ENCODE results near the gene ZCRB1.
"Not testable (repeated sequence)": the region's sequence is repeated elsewhere in the genome, so short reads cannot be mapped to it uniquely, and the experiment has no call there.

The ZCRB1 gene

DNA sequence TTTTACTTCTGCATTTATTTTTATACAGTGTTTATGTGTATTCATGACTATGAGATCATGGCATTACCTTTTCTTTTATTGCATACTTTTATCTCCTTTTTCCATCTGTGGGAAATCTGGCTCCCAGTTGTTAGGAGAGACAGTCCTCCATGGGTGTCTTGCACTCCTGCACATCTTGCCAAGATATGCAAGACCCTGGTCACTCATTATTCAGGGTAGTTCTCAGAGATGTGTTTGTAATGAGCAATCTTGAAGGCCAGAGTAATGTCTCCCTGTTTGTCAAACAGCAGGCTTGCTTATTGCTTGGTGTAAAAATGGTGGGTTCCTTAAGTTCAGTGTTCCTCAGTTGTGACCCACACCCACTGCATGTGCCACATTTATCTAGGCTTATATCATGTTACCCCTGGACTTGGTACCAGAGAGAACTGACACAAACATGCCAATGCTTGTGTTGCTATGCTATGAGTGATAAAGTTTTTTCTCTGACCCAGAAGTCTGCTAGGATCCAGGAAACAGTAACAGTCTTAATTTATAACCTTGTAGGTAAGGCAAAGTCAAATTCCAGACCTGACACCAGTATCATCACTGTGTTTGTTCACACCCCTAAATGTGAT is 36.9 kb upstream of the ZCRB1 start:
- Histone ChIP-seq H3K36me3 (ENCODE audit: insufficient read depth, insufficient read length, low read length) (peaks cover 18% of the 10 kb centered on the region), H3K4me1 (ENCODE audit: insufficient read depth, insufficient read length) (no peaks in the 10 kb centered on the region), H3K9me3 (ENCODE audit: insufficient read depth, low read length) (no peaks in the 10 kb centered on the region), H3K4me3 (ENCODE audit: insufficient read length, low read depth) (no peak overlapping the region), H3K27me3 (ENCODE audit: insufficient read depth, insufficient read length) (no peaks in the 10 kb centered on the region), H3K9ac (ENCODE audit: insufficient read length, low read depth) (no peak overlapping the region)
- no peak for DNase-seq (ENCODE audit: low read depth, low spot score)
- TF ChIP-seq ZNF274 (IDR thresholded peaks at IDR 0.05; ENCODE audit: low read depth, low read length) (no peak), SUZ12 (IDR thresholded peaks at IDR 0.05; ENCODE audit: extremely low read depth, insufficient read depth, insufficient read length) (no peak), YY1 (IDR thresholded peaks at IDR 0.05; ENCODE audit: insufficient read depth, insufficient read length) (no peak)

DNA sequence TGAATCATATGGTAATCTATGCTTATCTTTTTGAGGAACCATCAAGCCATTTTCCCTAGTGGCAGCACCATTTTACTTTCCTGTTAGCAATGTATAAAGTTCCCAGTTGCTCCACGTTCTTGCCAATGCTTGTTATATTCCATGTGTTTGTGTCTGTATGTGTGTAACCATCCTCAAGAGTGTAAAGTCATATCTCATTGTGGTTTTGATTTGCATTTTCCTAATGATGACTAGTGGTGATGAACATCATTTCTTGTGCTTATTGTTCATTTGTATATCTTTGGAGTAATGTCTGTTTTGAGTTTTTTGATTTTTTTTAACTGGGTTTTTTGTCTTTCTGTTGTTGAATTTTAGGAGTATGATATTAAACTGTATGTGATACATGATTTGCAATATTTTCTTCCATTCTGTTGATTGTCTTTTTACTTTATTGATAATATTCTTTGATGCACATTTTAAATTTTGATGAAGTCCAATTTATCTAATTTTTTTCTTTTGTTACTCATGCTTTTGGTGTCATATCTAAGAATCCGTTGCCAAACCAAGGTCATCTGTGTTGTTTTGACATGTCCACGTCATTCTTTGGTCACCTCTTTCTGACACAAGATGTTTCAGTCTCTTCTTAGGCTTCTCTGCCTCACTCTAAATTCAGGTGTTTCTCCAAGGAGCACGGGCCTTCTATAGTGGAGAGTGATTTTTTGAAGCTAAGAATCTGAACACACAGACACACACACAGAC is 36.2 kb upstream of the ZCRB1 start:
- Histone ChIP-seq H3K36me3 (ENCODE audit: insufficient read depth, insufficient read length, low read length) (peaks cover 21% of the 10 kb centered on the region), H3K9me3 (ENCODE audit: insufficient read depth, low read length) (no peaks in the 10 kb centered on the region), H3K9ac (ENCODE audit: insufficient read length, low read depth) (no peak overlapping the region), H3K4me1 (ENCODE audit: insufficient read depth, insufficient read length) (no peaks in the 10 kb centered on the region), H3K4me3 (ENCODE audit: insufficient read length, low read depth) (no peak overlapping the region), H3K27me3 (ENCODE audit: insufficient read depth, insufficient read length) (no peaks in the 10 kb centered on the region)
- no peak for DNase-seq (ENCODE audit: low read depth, low spot score)
- no peak for TF ChIP-seq YY1 (IDR thresholded peaks at IDR 0.05; ENCODE audit: insufficient read depth, insufficient read length)
- no peak for TF ChIP-seq ZNF274 (IDR thresholded peaks at IDR 0.05; ENCODE audit: low read depth, low read length)
- no peak for TF ChIP-seq SUZ12 (IDR thresholded peaks at IDR 0.05; ENCODE audit: extremely low read depth, insufficient read depth, insufficient read length)

DNA sequence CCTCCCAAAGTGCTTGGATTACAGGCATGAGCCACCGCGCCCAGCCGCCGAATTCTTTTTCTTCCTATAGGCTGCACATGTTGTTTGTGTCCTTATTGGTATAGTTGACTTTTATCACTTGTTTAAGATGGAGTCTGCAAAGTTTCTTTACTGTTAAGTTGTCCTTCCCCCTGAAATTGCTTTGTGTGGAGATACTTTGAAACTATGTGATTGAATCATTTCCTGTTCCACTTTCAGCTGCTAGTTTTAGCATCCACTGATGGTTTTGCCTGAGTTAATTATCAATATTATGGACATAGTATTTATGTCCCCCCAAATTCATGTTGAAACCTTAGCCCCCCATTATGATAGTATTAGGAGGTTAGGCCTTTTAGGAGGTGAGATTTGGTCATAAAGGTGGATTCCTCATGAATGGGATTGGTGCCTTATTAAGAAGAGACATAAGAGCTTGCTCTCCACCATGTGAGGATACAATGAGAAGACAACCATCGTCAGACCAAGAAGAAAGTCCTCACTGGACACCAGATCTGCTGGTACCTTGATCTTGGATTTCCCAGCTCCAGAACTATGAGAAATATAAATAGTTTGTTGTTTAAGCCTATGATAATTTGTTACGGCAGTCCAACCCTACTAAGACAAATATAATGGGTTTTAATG is 35.0 kb upstream of the ZCRB1 start:
- no peak for DNase-seq (ENCODE audit: low read depth, low spot score)
- no peak overlapping the region for H3K9ac ChIP-seq (ENCODE audit: insufficient read length, low read depth)
- no peaks in the 10 kb centered on the region for H3K9me3 ChIP-seq (ENCODE audit: insufficient read depth, low read length)
- H3K36me3 ChIP-seq (ENCODE audit: insufficient read depth, insufficient read length, low read length): peaks cover 28% of the 10 kb centered on the region
- H3K27me3 ChIP-seq (ENCODE audit: insufficient read depth, insufficient read length): no peaks in the 10 kb centered on the region
- TF ChIP-seq YY1 (IDR thresholded peaks at IDR 0.05; ENCODE audit: insufficient read depth, insufficient read length): no peak
- no peak for TF ChIP-seq ZNF274 (IDR thresholded peaks at IDR 0.05; ENCODE audit: low read depth, low read length)
- no peak for TF ChIP-seq SUZ12 (IDR thresholded peaks at IDR 0.05; ENCODE audit: extremely low read depth, insufficient read depth, insufficient read length)
- no peak overlapping the region for H3K4me3 ChIP-seq (ENCODE audit: insufficient read length, low read depth)
- no peaks in the 10 kb centered on the region for H3K4me1 ChIP-seq (ENCODE audit: insufficient read depth, insufficient read length)

DNA sequence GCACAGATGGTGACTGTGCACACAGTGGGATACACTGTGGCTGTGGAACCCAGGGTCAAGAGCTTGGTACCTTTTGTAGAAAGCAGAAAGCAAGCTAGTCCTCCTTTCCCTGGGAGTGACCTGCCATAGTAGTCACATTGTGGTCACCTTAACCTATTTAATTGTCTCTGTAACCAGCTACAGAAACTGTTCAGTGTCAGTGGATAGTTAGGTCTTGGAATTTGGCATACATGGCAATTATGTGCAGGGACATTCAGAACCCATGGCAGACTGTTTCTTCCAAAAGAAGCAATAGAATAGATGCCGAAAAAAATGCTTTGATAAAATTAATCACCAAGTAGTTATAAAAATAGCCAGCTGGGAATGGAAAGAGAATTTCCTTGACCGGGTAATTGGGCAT is 30.4 kb upstream of the ZCRB1 start:
- no peak for DNase-seq (ENCODE audit: low read depth, low spot score)
- H3K9me3 ChIP-seq (ENCODE audit: insufficient read depth, low read length): 0 out of 2 replicates have a peak, but pooled peaks cover 5% of the 10 kb centered on the region
- no peak overlapping the region for H3K4me3 ChIP-seq (ENCODE audit: insufficient read length, low read depth)
- H3K4me1 ChIP-seq (ENCODE audit: insufficient read depth, insufficient read length): no peaks in the 10 kb centered on the region
- H3K36me3 ChIP-seq (ENCODE audit: insufficient read depth, insufficient read length, low read length): peaks cover 48% of the 10 kb centered on the region
- no peak overlapping the region for H3K9ac ChIP-seq (ENCODE audit: insufficient read length, low read depth)
- TF ChIP-seq SUZ12 (IDR thresholded peaks at IDR 0.05; ENCODE audit: extremely low read depth, insufficient read depth, insufficient read length) (no peak), ZNF274 (IDR thresholded peaks at IDR 0.05; ENCODE audit: low read depth, low read length) (no peak), YY1 (IDR thresholded peaks at IDR 0.05; ENCODE audit: insufficient read depth, insufficient read length) (no peak)
- H3K27me3 ChIP-seq (ENCODE audit: insufficient read depth, insufficient read length): no peaks in the 10 kb centered on the region

DNA sequence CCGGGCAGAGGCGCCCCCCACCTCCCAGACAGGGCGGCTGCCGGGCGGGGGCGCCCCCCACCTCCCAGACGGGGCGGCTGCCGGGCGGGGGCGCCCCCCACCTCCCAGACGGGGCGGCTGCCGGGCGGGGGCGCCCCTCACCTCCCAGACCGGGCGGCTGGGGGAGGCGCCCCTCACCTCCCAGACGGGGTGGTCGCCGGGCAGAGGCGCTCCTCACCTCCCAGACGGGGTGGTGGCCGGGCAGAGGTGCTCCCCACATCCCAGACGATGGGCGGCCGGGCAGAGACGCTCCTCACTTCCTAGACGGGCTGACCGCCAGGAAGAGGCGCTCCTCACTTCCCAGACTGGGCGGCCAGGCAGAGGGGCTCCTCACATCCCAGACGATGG is 24.1 kb upstream of the ZCRB1 start:
- not testable (repeated sequence) for H3K27me3 ChIP-seq (ENCODE audit: insufficient read depth, insufficient read length); H3K4me3 ChIP-seq (ENCODE audit: insufficient read length, low read depth); DNase-seq (ENCODE audit: low read depth, low spot score); H3K4me1 ChIP-seq (ENCODE audit: insufficient read depth, insufficient read length); H3K9ac ChIP-seq (ENCODE audit: insufficient read length, low read depth)
- Histone ChIP-seq H3K9me3 (ENCODE audit: insufficient read depth, low read length) (peaks cover 16% of the 10 kb centered on the region; the same call in 1 of the 2 replicates), H3K36me3 (ENCODE audit: insufficient read depth, insufficient read length, low read length) (peaks cover 25% of the 10 kb centered on the region)

DNA sequence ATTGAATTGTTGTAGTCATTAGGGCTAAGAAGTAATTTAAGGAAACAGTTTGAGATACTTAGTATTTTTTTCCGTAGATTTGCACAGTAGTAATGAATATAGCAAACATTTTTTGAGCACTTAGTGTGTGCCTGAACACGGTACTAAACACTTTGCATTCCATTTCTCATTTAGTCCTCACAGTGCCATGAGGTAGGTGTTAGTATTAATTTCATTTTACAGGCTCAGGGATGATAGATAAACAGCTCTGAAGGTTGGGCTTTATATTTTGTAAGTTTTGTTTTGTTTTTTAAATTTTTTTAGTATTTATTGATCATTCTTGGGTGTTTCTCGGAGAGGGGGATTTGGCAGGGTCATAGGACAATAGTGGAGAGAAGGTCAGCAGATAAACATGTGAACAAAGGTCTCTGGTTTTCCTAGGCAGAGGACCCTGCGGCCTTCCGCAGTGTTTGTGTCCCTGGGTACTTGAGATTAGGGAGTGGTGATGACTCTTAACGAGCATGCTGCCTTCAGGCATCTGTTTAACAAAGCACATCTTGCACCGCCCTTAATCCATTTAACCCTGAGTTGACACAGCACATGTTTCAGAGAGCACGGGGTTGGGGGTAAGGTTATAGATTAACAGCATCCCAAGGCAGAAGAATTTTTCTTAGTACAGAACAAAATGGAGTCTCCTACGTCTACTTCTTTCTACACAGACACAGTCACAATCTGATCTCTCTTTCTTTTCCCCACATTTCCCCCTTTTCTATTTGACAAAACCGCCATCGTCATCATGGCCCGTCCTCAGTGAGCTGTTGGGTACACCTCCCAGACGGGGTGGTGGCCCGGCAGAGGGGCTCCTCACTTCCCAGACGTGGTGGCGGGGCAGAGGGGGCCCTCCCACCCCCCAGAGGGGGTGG is 23.5 kb upstream of the ZCRB1 start:
- H3K4me1 ChIP-seq (ENCODE audit: insufficient read depth, insufficient read length); H3K9ac ChIP-seq (ENCODE audit: insufficient read length, low read depth); H3K27me3 ChIP-seq (ENCODE audit: insufficient read depth, insufficient read length); DNase-seq (ENCODE audit: low read depth, low spot score); H3K4me3 ChIP-seq (ENCODE audit: insufficient read length, low read depth): not testable (repeated sequence)
- H3K9me3 ChIP-seq (ENCODE audit: insufficient read depth, low read length): peaks cover 16% of the 10 kb centered on the region; the same call in 1 of the 2 replicates
- H3K36me3 ChIP-seq (ENCODE audit: insufficient read depth, insufficient read length, low read length): peaks cover 23% of the 10 kb centered on the region

All from NT2/D1 (cell line).